RWPE2 (cell line): ENCODE measurements around the gene KSR1.
"Not testable (repeated sequence)": the region's sequence is repeated elsewhere in the genome, so short reads cannot be mapped to it uniquely, and the experiment has no call there.

Source experiments
- ATAC-seq: fragments of 200-7000 bp; cut with Tn5 transposase; 3 replicates; pipeline ENCODE4 v1.9.1; 2021; ENCODE audit warnings: low read depth
- DNase-seq: peaks from one replicate; pipeline ENCODE4 v3.0.0-alpha.2; 2020; ENCODE audit warnings: low spot score
- H3K27ac ChIP-seq: fragments of 450-650 bp; 2 replicates; pipeline ENCODE4 v1.5.1; 2017; ENCODE audit warnings: mild to moderate bottlenecking; ENCODE audit not compliant: poor library complexity, severe bottlenecking
- H3K27me3 ChIP-seq: fragments of 250-450 bp; sonication (Bioruptor Pico); 2 replicates; pipeline ENCODE4 v1.5.1; 2021; ENCODE audit warnings: mild to moderate bottlenecking, moderate library complexity; ENCODE audit not compliant: insufficient read depth, poor library complexity, severe bottlenecking
- H3K36me3 ChIP-seq: fragments of 250-450 bp; sonication (Bioruptor Pico); 2 replicates; pipeline ENCODE4 v1.5.1; 2020; ENCODE audit warnings: low read depth, mild to moderate bottlenecking, moderate library complexity
- H3K4me1 ChIP-seq: fragments of 250-450 bp; sonication (Bioruptor Pico); 2 replicates; pipeline ENCODE4 v1.5.1; 2021; ENCODE audit warnings: mild to moderate bottlenecking, moderate library complexity; ENCODE audit not compliant: insufficient read depth, poor library complexity, severe bottlenecking
- H3K4me3 ChIP-seq: fragments of 250-450 bp; sonication (Bioruptor Pico); 2 replicates; pipeline ENCODE4 v1.5.1; 2021; ENCODE audit warnings: mild to moderate bottlenecking, moderate library complexity; ENCODE audit not compliant: severe bottlenecking
- H3K9me3 ChIP-seq: fragments of 250-450 bp; sonication (Bioruptor Pico); 2 replicates; pipeline ENCODE4 v1.5.1; 2021; ENCODE audit warnings: mild to moderate bottlenecking, moderate library complexity; ENCODE audit not compliant: severe bottlenecking
- CTCF ChIP-seq: fragments of 450-650 bp; IDR thresholded peaks from one replicate; pipeline ENCODE4 v1.5.1; 2017; ENCODE audit warnings: mild to moderate bottlenecking, moderate library complexity; ENCODE audit not compliant: poor library complexity, severe bottlenecking

Gene KSR1

GRCh38 chr17:27422601-27423000 lies 33.6 kb upstream of the KSR1 start:
- Histone ChIP-seq H3K27me3 (no peaks in the 10 kb centered on the region), H3K9me3 (no peaks in the 10 kb centered on the region), H3K4me1 (no peaks in the 10 kb centered on the region), H3K4me3 (no peak overlapping the region), H3K27ac (no peak overlapping the region), H3K36me3 (no peaks in the 10 kb centered on the region)
- ATAC-seq (no peak), DNase-seq (no peak)
- TF ChIP-seq CTCF: no peak

- H3K4me3 ChIP-seq: no peak overlapping the region
- TF ChIP-seq CTCF: no peak
- no peaks in the 10 kb centered on the region for H3K9me3 ChIP-seq
- ATAC-seq: no peak
- H3K27ac ChIP-seq: no peak overlapping the region
- no peaks in the 10 kb centered on the region for H3K4me1 ChIP-seq
- no peaks in the 10 kb centered on the region for H3K36me3 ChIP-seq
- no peak for DNase-seq
- no peaks in the 10 kb centered on the region for H3K27me3 ChIP-seq
These were observed 32.6 kb upstream of the KSR1 start for GRCh38 chr17:27423651-27424050.

GRCh38 chr17:27424516-27424915 lies 31.7 kb upstream of the KSR1 start:
- no peaks in the 10 kb centered on the region for H3K9me3 ChIP-seq
- no peak for ATAC-seq
- no peaks in the 10 kb centered on the region for H3K4me1 ChIP-seq
- no peak for TF ChIP-seq CTCF
- no peaks in the 10 kb centered on the region for H3K27me3 ChIP-seq
- no peak overlapping the region for H3K4me3 ChIP-seq
- no peak for DNase-seq
- no peak overlapping the region for H3K27ac ChIP-seq
- no peaks in the 10 kb centered on the region for H3K36me3 ChIP-seq

DNA sequence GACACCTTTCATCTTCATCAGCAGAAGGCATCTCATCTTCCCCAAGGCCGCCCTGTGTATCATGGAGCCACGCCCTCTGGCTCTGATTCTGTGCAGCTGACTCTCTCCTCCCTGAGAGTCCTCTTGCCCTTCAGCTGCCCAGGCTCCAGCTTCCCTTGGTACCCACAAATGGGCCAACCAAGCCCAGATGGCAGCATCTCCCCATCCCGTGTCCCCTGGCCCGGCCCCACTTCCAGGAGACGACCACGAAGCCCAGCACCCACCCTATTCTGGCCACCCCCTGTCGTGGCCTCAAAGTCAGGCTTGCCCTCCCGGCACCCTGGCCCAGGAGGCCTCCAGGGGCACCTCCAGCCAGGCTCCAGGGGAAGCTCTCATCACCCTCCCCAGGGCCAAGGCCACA lies 31.3 kb upstream of the KSR1 start:
- no peaks in the 10 kb centered on the region for H3K9me3 ChIP-seq
- no peak overlapping the region for H3K27ac ChIP-seq
- no peaks in the 10 kb centered on the region for H3K27me3 ChIP-seq
- ATAC-seq: no peak
- no peaks in the 10 kb centered on the region for H3K36me3 ChIP-seq
- no peaks in the 10 kb centered on the region for H3K4me1 ChIP-seq
- H3K4me3 ChIP-seq: no peak overlapping the region
- TF ChIP-seq CTCF: no peak
- no peak for DNase-seq

- not testable (repeated sequence) for ATAC-seq, DNase-seq, H3K4me3 ChIP-seq, H3K9me3 ChIP-seq, H3K36me3 ChIP-seq, H3K27ac ChIP-seq, H3K27me3 ChIP-seq, H3K4me1 ChIP-seq
These were observed 30.7 kb upstream of the KSR1 start for GRCh38 chr17:27425571-27425970.
